ENCODE data around the gene NOS1. TPM values are rescaled to one million over a fixed set of nuclear protein-coding genes. Genes with fewer than 3 reads are reported as not detected.
"Not testable (repeated sequence)": the region's sequence is repeated elsewhere in the genome, so short reads cannot be mapped to it uniquely, and the experiment has no call there.

Gene NOS1
- polyA plus RNA-seq, 1 donor: 0.77 TPM

- no peak for DNase-seq
Observed at GRCh38 chr12:117202556-117202955, 158.9 kb downstream of the NOS1 start.

- DNase-seq: no peak
Observed at GRCh38 chr12:117202033-117202432, 159.4 kb downstream of the NOS1 start.

DNA sequence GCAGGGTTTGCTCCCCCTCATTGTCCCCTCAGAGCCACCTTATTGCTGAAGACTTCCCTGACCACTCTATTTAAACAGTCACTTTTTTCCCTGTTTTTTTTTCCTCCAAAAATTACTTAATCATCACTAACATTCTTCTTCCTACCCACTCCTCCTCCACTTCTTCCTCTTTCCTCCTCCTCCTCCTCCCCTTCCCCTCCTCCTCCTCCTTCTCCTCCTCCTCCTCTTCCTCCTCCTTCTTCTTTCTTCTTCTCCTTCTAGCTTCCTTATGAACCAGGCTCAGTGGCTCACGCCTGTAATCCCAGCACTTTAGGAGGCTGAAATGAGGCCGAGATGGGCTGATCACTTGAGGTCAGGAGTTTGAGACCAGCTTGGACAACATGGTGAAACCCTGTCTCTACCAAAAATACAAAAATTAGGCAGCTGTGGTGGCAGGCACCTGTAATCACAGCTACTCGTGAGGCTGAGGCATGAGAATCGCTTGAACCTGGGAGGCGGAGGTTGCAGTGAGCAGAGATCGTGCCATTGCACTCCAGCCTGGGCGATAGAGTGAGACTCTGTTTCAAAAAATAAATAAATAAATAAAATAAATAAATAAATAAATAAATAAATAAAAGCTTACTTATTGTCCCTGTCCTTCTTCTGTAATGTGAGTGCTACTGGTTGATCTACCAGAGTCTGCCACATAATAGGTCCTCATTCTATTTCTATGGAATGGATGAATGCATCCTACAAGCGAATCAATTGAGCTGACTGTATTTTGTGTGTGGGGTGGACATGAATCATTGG is 161.3 kb downstream of the NOS1 start:
- not testable (repeated sequence) for DNase-seq

DNA sequence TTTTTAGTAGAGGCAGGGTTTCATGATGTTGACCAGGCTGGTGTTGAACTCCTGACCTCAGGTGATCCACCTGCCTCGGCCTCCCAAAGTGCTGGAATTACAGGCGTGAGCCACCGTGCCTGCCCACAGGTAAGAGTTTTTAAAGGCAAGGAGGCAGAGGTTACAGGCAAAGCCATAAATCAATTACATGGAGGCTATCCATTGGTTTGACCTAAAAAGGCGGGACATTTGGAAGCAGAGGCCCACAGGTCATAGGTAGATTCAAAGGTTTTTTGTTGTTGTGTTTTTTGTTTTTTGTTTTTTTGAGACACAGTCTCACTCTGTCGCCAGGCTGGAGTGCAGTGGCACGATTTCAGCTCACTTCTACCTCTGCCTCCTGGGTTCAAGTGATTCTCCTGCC is 165.1 kb downstream of the NOS1 start:
- DNase-seq: not testable (repeated sequence)

GRCh38 chr12:117195027-117195426 is 166.4 kb downstream of the NOS1 start:
- not testable (repeated sequence) for DNase-seq

DNA sequence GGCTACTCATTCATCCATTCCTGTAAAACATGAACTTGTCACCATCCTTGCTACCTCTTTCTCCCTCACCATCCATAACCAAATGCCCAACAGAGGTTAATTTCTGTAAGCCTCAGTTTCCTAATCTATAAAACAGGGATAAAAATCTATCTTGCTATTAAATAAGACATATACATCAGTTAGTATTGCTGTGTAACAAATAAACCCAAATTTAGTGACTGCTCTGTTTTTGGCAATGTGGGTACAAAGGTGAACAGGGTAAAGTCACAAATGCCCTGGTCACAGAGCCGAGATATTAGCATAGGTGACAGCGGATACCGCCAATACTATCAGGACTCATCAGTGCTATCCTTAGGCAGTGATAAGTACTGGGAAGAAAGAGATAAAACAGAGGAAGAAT is 167.5 kb downstream of the NOS1 start:
- no peak for DNase-seq

DNA sequence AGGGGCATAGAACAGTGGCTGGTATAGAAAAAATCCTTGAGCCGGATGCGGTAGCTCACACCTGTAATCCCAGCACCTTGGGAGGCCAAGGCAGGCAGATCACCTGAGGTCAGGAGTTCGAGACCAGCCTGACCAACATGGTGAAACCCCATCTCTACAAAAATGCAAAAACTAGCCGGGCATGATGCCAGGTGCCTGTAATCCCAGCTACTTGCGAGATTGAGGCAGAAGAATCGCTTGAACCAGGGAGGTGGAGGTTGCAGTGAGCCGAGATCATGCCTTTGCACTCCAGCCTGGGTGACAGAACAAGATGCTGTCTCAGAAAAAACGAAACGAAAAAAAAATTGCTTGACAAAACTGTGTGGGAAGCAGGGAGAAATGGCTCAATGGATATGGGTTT is 168.8 kb downstream of the NOS1 start:
- DNase-seq: not testable (repeated sequence)

- DNase-seq: no peak
Observed at GRCh38 chr12:117192057-117192456, 169.4 kb downstream of the NOS1 start.

GRCh38 chr12:117190210-117190781 is 171.1 kb downstream of the NOS1 start, which contains the start of gene FBXO21:
Gene FBXO21 (minus strand): TSS chr12:117190470. CDS start chr12:117190456, 14 bp downstream.
- DNase-seq: peak; percentile 91

- DNase-seq: peak; percentile 40
Observed at GRCh38 chr12:117189725-117190209, 171.7 kb downstream of the NOS1 start.

DNA sequence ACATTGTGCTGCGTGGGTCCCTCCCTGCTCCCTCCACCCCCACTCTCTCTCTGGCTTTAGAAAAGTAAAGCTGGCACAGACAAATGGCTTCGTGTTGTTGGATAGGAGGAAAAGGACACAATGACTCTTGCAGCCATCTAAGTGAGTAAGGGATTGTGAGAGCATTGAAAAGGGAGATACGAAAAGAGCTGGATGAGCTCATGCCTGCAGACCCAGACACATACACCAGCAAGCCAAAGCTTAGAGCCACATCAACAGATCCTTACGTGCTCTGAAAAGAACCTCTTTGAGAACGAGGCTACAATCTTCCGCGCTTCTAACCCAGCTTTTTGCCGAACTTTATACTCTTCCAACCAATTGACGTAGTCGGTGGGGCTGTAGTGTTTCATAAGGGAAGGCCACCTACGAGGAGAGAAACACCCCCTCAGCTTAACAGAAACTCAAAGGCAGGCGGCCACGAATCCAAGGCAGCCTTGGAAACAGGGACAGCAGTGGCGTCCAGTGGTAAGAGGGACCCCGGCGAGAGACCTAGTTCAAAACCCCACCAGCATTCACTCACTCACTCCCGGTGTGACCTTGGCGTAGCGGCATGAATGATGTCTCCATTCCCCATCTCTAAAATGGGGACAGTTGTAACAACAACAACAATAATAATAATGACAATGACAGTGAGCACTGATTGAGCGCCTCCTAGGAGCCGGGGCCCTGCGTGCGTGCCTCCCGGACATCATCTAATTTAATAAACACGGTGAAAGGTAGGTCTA is 172.3 kb downstream of the NOS1 start:
- DNase-seq: peak; percentile 62

DNA sequence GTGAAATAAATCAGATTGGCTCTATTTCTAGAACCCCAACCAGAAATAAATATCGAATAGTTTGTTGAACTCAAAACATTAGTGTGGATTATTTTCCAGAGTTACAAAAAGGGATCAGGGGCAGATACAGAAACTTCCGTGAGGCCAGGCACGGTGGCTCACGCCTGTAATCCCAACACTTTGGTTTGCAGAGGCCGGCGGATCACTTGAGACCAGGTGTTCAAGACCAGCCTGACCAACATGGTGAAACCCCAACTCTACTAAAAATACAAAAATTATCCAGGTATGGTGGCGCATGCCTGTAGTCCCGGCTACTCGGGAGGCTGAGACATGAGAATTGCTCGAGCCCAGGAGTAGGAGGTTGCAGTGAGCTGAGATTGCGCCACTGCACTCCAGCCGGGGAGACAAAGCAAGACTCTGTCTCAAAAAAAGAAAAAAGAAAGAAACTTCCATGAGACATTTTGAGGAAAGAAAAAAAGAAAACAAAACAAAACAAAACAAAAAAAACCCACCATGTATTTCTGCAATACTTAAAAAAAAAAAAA is 173.2 kb downstream of the NOS1 start:
- DNase-seq: no peak

DNA sequence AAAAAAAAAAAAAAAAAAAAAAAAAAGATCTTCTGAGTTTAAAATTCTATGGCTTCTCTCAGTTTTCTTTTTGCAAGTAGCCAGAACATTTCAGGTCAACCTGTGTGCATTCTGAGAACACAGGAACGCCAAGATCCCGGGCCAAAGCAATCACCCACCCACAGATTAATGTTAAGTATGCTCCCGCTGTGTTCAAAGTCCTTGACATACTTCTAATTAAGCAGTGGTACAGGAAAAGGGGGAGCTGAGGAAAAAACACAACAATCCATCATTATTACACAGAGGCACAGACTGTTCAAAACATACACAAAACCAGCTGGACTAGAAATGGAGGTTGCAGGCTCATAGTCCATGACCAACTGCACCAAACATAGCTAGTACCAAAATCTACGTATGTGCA is 174.0 kb downstream of the NOS1 start:
- no peak for DNase-seq

DNA sequence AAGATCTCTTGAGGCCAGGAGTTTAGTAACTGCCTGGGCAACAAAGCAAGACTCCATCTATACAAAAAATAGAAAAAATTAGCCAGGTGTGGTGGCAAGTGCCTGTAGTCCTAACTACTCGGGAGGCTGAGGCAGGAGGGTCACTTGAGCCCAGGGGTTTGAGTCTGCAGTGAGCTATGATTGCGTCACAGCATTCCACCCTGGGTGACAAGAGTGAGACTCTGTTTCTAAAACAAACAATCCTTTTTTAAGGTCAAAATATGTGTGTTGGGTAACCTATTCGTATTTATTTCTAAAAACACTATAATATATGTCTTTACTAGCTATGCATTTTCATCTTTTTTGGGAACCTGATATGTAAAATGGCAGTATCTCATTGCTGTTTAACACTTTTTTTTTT is 178.6 kb downstream of the NOS1 start:
- no peak for DNase-seq

DNA sequence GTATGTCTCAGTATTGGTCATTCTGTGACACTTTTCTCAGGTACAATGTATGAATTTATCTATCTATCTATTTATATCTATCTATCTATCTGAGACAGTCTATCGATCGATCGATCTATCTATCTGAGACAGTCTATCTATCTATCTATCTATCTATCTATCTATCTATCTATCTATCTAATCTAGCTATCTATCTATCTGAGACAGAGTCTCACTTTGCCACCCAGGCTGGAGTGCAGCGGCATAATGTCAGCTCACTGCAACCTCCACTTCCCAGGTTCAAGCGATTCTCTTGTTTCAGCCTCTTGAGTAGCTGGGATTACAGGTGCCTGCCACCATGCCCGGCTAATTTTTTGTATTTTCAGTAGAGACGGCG is 180.0 kb downstream of the NOS1 start:
- DNase-seq: not testable (repeated sequence)

- no peak for DNase-seq
Observed at GRCh38 chr12:117180758-117181467, 180.5 kb downstream of the NOS1 start.

DNA sequence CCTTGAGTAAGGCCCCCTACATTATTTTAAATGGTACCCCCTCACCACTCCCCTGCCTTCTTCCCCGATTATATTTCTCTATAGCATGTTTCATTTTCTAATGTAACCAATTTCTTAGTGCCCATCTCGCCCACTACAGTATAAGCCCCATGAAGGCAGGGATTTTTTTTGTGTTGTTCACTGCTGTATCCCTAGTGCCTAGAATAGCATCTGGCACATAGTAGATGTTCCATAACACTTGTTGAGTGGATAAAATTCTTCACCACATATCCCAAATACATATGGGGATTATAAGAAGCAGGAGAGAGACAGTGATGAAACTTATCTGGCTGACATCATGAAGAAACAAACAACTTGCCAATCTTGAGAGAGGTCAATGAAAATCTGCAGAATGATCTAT is 182.7 kb downstream of the NOS1 start:
- no peak for DNase-seq

- DNase-seq: no peak
Observed at GRCh38 chr12:117178301-117178700, 183.1 kb downstream of the NOS1 start.

GRCh38 chr12:117172168-117172567 is 189.3 kb downstream of the NOS1 start:
- no peak for DNase-seq

DNA sequence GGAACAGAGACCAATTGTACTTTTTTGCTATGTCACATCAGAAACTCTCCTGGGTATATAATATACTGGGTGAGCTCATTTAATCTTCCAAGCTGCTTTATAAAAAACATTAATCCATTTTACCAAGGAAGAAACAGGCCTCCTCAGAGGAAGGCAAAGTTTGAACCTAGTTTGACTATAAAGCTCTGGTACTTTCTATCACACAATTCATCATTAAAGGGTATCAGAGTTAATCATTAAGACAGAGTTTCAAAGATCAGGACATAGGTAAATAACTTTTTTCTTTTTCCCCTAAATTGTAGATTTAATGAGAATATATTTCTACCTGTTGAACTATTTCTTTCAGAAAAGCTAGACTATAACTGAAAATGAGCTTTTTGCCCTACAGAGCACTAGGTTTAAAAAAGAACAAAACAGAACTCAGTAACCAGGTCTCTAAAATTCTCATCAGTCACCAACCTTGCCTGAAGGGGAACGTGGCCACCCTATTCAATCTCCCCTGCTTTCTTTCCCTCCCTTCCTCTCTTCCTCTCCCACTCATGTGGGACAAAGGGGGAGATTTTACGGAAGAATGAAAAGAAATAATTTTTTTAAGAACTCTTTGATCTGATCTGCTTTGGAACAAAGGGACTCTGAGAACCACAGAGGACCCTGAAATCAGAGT is 189.8 kb downstream of the NOS1 start:
- DNase-seq: no peak

GRCh38 chr12:117169548-117169947 is 191.9 kb downstream of the NOS1 start:
- DNase-seq: no peak

GRCh38 chr12:117168976-117169375 is 192.4 kb downstream of the NOS1 start:
- DNase-seq: no peak
